COLO668 (cell line): ENCODE measurements around the gene PDS5A.
"Not testable (repeated sequence)": the region's sequence is repeated elsewhere in the genome, so short reads cannot be mapped to it uniquely, and the experiment has no call there.

Experiments used
- DNase-seq: peaks from one replicate; lab custom pipeline; 2025; ENCODE audit not compliant: unreplicated experiment; lab: John Stamatoyannopoulos, UW

PDS5A gene

DNA sequence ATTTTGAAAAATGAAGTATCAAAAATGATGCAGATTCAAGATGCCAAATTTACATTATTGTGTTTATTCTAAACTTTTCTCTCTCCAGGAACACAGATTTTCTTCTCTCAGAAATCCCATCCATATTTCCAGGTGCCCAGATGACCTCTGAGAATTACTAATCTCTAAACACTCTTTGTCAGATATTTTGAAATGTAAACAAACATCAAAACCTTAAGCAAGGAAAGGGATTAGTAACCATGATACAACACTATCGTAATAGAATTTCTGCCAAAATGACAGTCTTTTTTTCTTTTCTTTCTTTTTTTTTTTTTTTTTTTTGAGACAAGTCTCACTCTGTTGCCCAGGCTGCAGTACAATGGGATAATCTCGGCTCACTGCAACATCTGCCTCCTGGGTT is 76.7 kb downstream of the PDS5A start:
- DNase-seq, result no peak

DNA sequence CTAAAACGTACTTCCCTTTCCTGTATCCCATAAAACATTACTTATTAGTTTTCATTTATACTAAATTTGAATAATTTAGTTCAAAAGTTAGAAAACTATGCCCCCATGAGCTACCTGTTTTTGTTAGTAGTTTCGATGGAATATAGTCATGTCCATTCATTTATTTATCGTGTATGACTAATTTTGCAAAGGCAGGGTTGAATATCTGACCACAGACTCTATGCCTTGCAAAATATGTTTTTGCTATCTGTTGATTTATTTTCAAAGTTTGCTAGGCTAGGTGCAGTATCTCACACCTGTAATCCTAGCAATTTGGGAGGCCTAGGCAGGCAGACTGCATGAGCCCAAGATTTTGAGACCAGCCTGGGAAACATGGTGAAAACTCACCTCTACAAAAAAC is 78.4 kb downstream of the PDS5A start:
- no peak for DNase-seq

DNA sequence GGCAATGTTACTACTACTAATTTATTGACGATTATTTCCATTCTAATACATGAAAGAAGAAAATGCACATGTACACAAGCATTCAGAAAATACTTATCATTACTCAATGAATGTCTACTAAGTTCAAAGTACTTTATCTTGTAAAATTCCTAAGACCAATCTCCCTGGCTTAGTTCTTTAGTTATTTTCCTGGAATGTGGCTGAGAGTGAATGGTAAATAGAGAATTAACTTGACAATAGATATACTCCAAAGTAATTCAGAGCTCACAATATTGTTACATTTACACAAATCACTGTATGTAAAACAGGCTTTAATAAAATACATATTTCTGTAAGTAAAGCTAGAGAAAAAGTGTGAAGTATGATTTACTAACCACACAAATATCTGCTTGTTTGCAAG is 79.7 kb downstream of the PDS5A start:
- no peak for DNase-seq

DNA sequence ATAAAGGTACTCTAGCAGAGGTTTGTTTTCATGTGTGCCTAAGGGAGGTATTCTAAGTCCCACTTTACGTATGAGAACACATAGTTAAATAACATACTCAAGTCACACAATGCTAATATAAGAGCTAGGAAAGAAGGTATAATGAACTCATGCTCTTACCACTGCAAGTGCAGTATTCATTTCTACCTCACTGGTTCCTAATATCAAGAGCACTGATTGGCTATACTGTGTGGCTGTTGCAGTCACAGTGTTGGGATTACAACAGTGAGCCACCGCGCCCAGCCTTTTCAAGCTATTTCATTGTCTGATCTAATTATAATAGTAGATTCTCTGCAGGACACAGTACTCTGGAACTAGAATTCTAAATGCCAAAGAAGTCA is 84.0 kb downstream of the PDS5A start:
- no peak for DNase-seq

DNA sequence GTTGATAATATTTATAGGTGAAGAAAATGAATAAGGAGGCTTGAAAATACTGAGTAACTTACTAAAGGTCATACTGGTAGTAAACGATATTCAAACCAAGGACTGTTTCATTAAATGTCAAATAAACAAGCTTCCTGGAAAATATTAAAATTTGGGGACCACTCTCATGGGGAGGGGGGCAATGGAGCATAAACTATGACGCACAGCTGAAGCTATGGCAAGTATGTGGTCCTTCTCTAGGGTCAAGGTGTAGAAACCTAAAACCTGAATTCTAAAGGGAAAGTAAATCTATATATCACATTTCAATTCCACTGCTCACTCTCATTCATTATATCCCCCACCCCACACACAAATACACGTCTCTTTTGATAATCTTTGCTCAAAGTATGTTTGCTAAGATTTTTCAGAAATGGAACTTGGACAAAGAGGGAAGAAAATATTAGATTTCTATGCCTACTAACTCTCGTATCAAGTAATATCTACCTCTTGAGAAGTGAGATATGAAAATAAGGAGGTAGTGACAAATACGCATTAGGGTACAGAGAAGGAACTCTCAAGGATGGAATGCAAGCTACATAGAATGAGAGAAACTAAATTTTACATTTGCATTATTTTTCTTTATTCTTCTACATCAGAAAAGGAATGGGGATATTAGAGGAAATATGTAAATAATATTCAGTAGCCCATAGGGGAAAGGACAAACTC is 84.6 kb downstream of the PDS5A start:
- no peak for DNase-seq

DNA sequence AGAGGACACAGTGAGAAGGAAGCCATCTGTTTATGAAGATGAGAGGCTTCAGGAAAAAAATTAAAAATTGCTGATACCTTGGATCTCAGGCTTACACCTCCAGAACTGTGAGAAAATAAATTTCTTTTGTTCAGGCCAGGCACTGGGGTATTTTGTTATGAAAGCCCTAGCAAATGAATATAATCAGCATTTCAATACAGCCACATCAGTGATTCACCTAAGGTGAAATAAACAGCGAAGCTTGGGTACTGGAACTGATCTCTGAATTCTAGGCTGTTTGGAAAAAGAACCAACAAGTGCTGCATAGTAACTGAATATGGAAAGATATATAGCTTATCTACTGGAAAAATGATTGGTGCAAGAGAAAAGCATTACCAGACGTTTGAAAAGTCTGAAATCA is 88.5 kb downstream of the PDS5A start:
- DNase-seq, result no peak

DNA sequence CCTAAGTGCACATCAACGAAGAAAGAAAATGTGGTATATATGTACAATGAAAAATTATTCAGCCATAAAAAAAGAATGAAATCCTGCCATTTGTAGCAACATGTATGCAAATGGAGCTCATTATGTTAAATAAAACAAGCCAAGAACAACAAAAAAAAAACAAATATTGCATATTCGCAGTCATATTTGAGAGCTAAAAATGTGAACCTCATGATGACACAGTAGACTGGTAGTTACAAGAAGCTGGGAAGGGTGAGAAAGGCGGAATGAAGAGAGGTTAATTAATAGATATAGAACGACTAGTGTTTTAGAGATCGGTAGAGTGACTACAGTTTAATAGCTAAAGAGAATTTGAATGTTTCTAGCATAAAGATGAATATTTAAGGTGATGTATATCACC is 89.2 kb downstream of the PDS5A start:
- no peak for DNase-seq

DNA sequence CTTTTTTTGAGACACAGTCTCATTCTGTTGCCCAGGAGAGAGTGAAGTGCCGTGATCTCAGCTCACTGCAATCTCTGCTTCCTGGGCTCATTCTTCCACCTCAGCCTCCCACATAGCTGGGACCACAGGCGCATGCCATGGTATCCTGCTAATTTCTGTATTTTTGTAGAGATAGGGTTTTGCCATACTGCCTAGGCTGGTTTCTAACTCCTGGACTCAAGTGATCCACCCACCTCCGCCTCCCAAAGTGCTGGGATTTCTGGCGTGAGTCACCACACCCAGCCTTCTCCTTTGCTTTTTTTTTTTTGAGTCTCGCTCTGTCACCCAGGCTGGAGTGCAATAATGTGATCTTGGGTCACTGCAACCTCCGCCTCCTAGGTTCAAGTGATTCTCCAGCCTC is 94.1 kb downstream of the PDS5A start:
- no peak for DNase-seq

DNA sequence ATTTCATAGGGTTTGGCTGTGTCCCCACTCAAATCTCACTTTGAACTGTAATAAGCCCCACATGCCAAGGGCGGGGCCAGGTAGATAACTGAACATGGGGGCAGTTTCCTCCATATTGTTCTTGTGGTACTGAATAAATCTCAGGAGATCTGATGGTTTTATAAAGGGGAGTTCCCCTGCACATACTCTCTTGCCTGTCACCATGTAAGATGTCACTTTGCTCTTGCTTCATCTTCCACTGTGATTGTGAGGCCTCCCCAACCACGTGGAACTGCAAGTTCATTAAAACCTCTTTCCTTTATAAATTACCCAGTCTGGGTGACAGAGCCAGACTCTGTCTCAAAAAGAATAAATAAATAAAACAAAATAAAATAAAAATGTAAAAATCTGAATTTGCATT is 95.9 kb downstream of the PDS5A start:
- no peak for DNase-seq

DNA sequence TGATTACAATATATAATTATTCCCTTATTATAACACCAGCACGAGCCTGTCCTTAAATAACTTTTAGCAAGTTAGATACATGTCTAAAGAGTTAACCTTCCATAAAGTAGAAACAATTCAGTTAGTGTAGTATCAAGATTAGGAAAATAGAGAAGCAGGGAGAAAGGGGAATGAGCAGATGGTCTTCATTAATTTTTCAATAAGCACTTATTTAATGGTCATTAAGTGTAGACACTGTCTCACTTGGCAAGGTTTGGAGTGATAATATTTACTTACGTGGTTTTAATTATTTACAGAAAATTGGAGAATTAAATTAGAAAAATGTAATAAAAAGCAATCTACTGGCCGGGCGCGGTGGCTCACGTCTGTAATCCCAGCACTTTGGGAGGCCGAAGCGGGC is 99.7 kb downstream of the PDS5A start:
- no peak for DNase-seq

DNA sequence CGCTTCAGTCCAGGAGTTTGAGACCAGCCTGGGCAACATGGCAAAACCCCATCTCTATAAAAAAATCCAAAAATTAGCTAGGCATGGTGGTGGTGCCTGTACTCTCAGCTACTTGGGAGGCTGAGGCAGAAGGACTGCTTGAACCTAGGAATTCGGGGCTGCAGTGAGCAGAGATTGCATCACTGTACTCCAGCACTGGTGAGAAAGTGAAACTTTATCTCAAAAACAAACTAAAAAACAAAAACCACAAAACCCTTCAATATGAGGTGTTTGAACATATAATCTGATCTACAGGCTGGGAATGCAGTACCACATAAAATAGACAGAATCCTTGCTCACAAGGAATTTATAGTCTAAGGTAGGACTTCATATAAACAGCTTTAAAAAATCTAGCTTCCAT is 103.9 kb downstream of the PDS5A start:
- DNase-seq, result no peak

DNA sequence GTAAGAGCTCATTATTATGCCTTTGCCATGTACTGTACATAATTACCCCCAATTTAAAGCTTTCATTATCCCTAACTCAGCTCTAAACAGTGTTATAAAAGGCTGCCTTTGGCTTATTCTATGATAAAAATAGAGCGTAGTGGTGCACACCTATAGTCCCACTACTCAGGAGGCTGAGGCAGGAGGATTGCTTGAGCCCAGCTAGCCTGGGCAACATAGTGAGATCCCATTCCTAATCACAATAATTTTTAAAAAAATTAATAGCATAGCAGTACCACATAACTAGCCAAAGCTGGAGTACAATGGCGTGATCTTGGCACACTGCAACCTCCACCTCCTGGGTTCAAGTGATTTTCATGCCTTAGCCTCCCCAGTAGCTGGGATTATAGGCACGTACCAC is 112.4 kb downstream of the PDS5A start:
- DNase-seq, result no peak

DNA sequence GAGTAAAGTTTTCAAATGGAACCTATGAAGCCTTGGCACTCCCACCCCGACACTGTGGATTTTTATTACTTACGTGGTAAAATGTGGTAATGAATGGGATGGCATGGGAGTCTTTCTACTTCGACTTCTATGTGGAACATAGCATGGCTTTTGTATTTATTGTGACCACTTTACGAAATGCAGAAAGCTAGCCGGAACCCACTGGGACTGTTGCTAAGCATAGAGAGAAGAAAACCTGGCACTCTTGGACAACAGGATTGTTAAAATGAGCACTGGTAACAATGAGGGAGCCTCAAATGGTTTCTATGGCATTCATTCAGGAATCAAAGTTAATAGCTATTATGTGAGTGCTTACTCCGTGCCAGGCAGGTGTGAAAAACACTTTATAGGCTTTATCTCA is 113.3 kb downstream of the PDS5A start:
- DNase-seq, result no peak

DNA sequence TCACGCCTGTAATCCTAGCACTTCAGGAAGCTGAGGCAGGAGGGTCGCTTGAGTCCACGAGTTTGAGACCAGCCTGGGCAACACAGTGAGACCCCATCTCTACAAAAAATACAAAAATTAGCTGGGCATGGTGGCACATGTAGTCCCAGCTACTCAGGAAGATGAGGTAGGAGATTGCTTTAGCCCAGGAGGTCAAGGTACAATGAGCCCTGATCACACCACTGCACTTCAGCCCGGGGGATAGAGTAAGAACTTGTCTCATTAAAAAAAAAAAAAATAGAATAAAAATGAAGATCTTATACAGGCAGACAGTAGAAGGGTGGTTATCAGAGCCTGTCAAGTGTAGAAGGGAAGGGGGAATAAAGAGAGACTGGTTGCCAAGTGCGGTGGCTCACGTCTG is 116.9 kb downstream of the PDS5A start:
- no peak for DNase-seq

DNA sequence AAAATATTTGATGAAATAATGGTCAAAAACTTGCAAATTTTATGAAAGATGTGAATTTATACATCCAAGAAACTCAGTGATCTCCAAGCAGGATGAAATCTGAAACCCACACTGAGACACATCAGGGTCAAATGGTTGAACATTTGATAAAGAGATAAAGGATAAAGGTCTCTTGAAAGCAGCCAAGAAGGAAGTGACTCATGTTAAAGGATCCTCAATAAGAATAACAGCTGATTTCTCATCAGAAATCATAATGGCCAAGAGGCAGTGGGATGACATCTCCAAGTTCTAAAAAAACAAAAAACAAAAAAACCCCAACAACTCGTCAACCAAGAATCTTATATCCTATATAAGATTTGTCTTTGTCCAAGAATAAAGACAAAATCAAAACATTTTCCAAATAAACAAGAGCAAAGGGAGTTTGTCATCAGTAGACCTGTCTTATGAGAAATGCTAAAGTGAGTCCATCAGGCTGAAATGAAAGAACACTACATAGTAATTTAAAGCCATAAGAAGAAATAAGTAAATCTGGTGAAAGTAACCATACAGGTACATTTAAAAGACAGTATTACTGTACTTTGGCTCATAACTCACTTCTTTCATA is 121.7 kb downstream of the PDS5A start:
- no peak for DNase-seq

DNA sequence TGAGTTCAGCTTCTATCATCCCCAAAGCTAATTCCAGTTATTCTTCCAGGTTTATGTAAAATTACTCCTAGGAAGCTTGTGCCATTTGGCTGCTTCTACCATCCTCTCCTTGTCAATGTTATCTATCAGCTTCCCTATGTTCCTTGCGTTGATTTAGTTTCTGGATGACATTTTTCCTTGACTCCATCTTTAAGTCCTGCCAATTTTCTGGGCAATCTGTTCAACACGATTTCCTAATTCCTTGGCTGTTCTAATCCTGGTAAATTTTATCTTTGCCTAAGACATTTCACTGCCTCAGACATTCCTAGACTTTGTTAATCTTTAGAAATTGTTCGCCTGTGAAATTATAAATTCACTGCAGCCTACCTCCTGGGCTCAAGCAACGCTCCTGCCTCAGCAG is 125.1 kb downstream of the PDS5A start:
- no peak for DNase-seq

DNA sequence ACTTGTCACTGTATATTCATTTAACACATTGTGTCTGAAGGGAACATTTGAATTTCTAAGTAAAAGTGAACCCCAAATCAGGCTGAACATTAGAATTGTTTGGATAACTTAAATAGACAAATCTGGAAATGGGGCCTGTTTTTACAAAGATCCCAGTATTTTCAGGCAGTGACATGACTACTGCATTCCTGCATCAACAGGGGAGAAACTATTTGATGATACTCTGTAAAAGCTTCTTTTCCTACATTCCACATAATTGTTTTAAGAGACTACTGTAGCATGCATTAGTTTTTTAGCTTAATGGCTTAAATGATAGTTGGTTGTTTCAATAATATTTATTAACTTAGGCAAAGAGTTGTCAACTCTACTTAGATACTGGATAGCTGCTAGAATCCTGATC is 127.0 kb downstream of the PDS5A start:
- no peak for DNase-seq

DNA sequence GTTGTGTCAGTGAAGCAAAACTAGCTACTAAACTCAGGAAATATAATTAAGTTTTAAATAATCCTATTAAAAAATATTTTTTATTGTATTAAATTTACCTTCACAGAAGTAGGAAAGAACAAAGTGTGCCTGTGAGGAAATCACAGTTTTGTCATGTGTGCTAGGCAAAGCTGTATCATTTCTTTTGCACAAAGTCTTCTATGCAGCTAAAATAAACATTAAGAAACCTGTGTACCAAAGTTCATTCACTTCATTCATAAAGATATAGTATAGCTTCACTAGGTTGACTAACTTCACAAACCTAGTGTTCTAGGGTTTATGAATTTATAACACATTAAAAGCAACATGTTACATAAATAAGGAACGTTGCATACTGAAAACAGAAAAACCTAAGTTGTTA is 131.0 kb downstream of the PDS5A start:
- DNase-seq, result no peak

DNA sequence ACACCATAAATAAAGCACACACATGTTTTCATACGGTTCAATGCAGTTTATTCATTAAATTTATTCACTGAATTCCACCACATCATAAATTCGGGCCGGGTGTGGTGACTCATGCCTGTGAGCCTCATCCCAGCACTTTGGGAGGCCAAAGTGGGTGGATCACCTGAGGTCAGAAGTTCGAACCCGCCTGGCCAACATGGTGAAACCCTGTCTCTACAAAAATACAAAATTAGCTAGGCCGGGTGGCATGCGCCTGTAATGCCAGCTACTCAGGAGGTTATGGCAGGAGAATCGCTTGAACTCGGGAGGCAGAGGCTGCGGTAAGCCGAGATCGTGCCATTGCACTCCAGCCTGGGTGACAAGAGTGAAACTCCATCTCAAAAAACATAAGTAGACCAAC is 131.6 kb downstream of the PDS5A start:
- no peak for DNase-seq

DNA sequence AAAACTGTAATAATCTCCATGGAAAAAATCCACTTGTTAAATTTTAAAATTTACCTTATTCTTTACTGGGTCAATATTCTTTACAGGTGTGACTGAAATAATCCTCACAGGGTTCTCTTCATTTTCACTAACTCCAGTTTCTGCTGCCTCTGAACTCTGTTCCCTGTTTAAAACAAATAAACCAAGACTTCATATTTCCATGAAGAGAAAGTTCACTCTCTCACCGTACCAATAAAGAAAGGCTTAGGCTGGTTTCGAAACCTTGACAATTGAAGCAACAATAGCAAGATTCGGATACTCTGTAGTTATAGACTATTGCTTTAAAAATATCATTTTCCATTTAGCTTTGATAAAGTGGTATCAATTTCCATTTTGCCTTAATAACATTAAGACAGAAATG is 135.8 kb downstream of the PDS5A start:
- DNase-seq, result no peak

DNA sequence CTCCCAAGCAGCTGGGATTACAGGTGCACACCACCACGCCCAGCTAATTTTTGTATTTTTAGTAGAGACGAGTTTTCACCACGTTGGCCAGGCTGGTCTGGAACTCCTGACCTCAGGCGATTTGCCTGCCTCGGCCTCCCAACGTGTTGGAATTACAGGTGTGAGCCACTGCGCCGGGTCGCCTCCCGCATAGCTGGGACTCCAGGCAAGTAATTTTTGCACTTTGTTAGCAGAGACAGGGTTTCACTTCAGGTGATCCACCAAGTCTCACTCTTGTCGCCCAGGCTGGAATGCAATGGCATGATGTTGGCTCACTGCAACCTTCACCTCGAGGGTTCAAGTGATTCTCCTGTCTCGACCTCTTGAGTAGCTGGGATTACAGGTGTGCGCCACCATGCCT is 137.2 kb downstream of the PDS5A start:
- not testable (repeated sequence) for DNase-seq

DNA sequence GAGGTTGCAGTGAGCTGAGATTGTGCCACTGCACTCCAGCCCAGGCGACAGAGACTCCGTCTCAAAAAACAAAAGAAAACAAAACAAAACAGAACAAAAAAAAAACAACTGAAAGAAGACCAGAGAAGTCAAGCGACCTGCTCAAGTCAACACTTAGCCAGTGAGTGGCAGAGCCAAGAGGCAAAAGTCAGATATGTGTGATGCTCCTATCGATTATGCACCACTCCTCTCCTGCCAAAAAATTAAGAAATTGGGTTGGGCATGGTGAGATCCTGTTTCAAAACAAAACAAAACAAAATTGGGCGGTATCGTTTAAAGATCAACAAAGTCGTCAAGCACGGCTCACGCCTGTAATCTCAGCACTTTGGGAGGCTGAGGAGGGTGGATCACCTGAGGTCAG is 137.7 kb downstream of the PDS5A start:
- no peak for DNase-seq

DNA sequence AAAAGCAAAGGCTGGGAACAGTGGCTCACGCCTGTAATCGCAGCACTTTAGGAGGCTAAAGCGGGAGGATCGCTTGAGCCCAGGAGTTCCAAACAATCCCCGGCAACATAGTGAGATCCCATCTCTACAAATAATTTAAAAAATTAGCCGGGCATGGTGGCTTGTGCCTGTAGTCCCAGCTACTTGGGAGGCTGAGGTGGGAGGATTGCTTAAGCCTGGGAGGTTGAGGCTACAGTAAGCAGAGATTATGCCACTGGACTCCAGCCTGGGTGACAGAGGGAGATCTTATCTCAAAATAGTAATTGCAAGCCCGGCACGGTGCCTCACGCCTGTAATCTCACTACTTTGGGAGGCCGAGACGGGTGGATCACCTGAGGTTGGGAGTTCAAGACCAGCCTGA is 139.3 kb downstream of the PDS5A start:
- DNase-seq, result not testable (repeated sequence)
